OCI-LY1 (cell line): Measurements from ENCODE around the gene MAP2K1.

ENCODE experiments used
- H2AFZ ChIP-seq: fragments of 200-600 bp; sonication (generic), shearing (Covaris generic); 2 replicates; pipeline ENCODE4 v1.6.0; 2014; ENCODE audit warnings: antibody characterized with exemption, mild to moderate bottlenecking, low read length
- H3F3A ChIP-seq: fragments of 200-600 bp; sonication (generic), shearing (Covaris generic); 2 replicates; pipeline ENCODE4 v1.6.0; 2014; ENCODE audit warnings: mild to moderate bottlenecking, antibody characterized with exemption, low read length, moderate library complexity; ENCODE audit not compliant: insufficient read depth
- H3K27ac ChIP-seq: fragments of 200-600 bp; sonication (generic); 2 replicates; pipeline ENCODE4 v1.5.1; 2014; ENCODE audit warnings: low read length, mixed run types, mild to moderate bottlenecking, low read depth; ENCODE audit not compliant: poor library complexity, severe bottlenecking
- H3K27me3 ChIP-seq: fragments of 200-600 bp; sonication (generic); 2 replicates; pipeline ENCODE4 v1.6.0; 2014; ENCODE audit warnings: antibody characterized with exemption, mild to moderate bottlenecking, low read length, moderate library complexity; ENCODE audit not compliant: insufficient read depth
- H3K36me3 ChIP-seq: fragments of 200-600 bp; sonication (generic); 2 replicates; pipeline ENCODE4 v1.6.1; 2014; ENCODE audit warnings: mild to moderate bottlenecking, antibody characterized with exemption, low read length, moderate library complexity, mixed read lengths; ENCODE audit not compliant: insufficient read depth
- H3K4me1 ChIP-seq: fragments of 200-600 bp; sonication (generic); 2 replicates; pipeline ENCODE4 v1.5.1; 2014; ENCODE audit warnings: mild to moderate bottlenecking, low read length, moderate library complexity; ENCODE audit not compliant: insufficient read depth, severe bottlenecking
- H3K4me2 ChIP-seq: fragments of 200-600 bp; sonication (generic), shearing (Covaris generic); 2 replicates; pipeline ENCODE4 v1.6.1; 2014; ENCODE audit warnings: low read length
- H3K4me3 ChIP-seq: fragments of 200-600 bp; sonication (generic); 2 replicates; pipeline ENCODE4 v1.5.1; 2014; ENCODE audit warnings: low read length, low read depth, mild to moderate bottlenecking, mixed read lengths; ENCODE audit not compliant: poor library complexity, severe bottlenecking
- H3K79me2 ChIP-seq: fragments of 200-600 bp; shearing (Covaris generic); 2 replicates; pipeline ENCODE4 v1.6.1; 2016; ENCODE audit warnings: mixed run types, low read length, mixed read lengths; ENCODE audit not compliant: insufficient read depth
- H3K9ac ChIP-seq: fragments of 200-600 bp; sonication (generic), shearing (Covaris generic); 2 replicates; pipeline ENCODE4 v1.6.1; 2014; ENCODE audit warnings: mild to moderate bottlenecking, low read length, mixed read lengths
- H3K9me2 ChIP-seq: fragments of 200-600 bp; sonication (generic), shearing (Covaris generic); 2 replicates; pipeline ENCODE4 v1.6.1; 2014; ENCODE audit warnings: low read depth, mild to moderate bottlenecking, low read length, mixed read lengths
- H3K9me3 ChIP-seq: fragments of 200-600 bp; shearing (Covaris generic); 2 replicates; pipeline ENCODE4 v1.6.1; 2014; ENCODE audit warnings: low read length, mixed read lengths
- H4K20me1 ChIP-seq: fragments of 200-600 bp; sonication (generic), shearing (Covaris generic); 2 replicates; pipeline ENCODE4 v1.6.0; 2016; ENCODE audit warnings: mild to moderate bottlenecking, low read length; ENCODE audit not compliant: insufficient read depth
- CTCF ChIP-seq: fragments of 200-600 bp; sonication (generic), shearing (Covaris generic); IDR thresholded peaks from 2 replicates; pipeline ENCODE4 v1.5.1; 2017; ENCODE audit warnings: mild to moderate bottlenecking, antibody characterized with exemption, low read length, moderate library complexity, mixed read lengths
- EZH2 ChIP-seq: fragments of 200-600 bp; sonication (generic), shearing (Covaris generic); IDR thresholded peaks from 2 replicates; pipeline ENCODE4 v1.8.0; 2017; ENCODE audit warnings: borderline replicate concordance, mixed run types, mild to moderate bottlenecking, antibody characterized with exemption, low read length, moderate library complexity, mixed read lengths

The MAP2K1 gene

DNA sequence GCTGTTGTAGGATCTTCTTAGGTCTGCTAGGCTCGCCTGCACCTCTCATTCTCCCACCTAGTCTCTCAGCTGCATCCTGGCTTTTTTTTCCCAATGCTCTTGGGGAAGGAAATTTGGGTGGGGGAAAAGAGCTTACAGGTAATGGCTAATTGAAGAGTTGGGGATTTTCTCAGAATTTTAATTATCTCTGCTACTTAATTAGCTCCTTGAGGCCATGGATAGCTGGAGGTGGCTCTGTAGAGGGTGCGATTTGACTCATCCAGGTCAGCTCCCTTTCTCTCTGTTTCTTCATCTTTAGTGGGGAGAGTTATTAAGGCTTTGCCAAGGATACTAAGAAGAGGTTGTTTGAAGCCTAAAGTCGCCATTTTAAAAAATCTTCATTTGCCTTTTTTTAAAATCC is 88.3 kb downstream of the MAP2K1 start:
- H3K4me3 ChIP-seq: no peak overlapping the region
- no peak overlapping the region for H3K4me2 ChIP-seq
- H3K4me1 ChIP-seq: no peaks in the 10 kb centered on the region
- H3K27ac ChIP-seq: no peak overlapping the region
- H4K20me1 ChIP-seq: no peaks in the 10 kb centered on the region
- H3K9ac ChIP-seq: no peak overlapping the region
- no peaks in the 10 kb centered on the region for H3K9me3 ChIP-seq
- no peaks in the 10 kb centered on the region for H3K79me2 ChIP-seq
- H2AFZ ChIP-seq: no peak overlapping the region
- no peaks in the 10 kb centered on the region for H3F3A ChIP-seq
- H3K36me3 ChIP-seq: peaks cover 12% of the 10 kb centered on the region; the same call in 1 of the 2 replicates
- H3K27me3 ChIP-seq: no peaks in the 10 kb centered on the region
- no peaks in the 10 kb centered on the region for H3K9me2 ChIP-seq
- no peak for TF ChIP-seq CTCF
- TF ChIP-seq EZH2: no peak

- Histone ChIP-seq H3K79me2 (no peaks in the 10 kb centered on the region), H4K20me1 (no peaks in the 10 kb centered on the region), H3K9ac (no peak overlapping the region), H3K4me2 (no peak overlapping the region), H3K27ac (no peak overlapping the region), H3K4me1 (no peaks in the 10 kb centered on the region), H2AFZ (no peak overlapping the region), H3K27me3 (no peaks in the 10 kb centered on the region), H3K9me3 (no peaks in the 10 kb centered on the region), H3K36me3 (peaks cover 9% of the 10 kb centered on the region), H3F3A (no peaks in the 10 kb centered on the region), H3K9me2 (no peaks in the 10 kb centered on the region), H3K4me3 (no peak overlapping the region)
- TF ChIP-seq CTCF (no peak), EZH2 (no peak)
These were observed 89.8 kb downstream of the MAP2K1 start for GRCh38 chr15:66476535-66476934.

DNA sequence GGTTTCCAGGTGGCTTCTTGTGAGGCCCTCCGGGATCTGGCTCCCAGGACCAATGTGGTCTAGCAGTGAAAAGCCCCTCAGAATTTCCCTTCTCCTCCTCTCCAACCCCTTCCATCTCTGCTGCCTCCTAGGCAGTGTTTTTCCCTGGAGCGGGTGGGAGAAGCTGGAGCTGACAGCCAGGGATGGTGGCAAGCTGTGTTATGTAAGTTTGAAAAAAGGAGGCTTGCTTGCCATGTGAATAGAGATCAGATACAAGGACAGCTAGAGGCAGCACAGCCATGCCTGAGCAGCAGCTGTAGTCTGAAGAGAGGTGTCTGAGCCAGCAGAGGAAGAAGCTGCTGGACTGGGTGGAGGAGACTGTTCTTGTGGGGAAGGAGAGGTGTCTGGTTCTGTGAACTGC is 90.3 kb downstream of the MAP2K1 start:
- Histone ChIP-seq H4K20me1 (no peaks in the 10 kb centered on the region), H3K9me3 (no peaks in the 10 kb centered on the region), H3K27me3 (no peaks in the 10 kb centered on the region), H3K9me2 (no peaks in the 10 kb centered on the region), H3F3A (no peaks in the 10 kb centered on the region), H3K79me2 (no peaks in the 10 kb centered on the region), H3K36me3 (peaks cover 14% of the 10 kb centered on the region), H3K4me2 (no peak overlapping the region), H3K27ac (no peak overlapping the region), H3K4me3 (no peak overlapping the region), H3K9ac (no peak overlapping the region), H3K4me1 (no peaks in the 10 kb centered on the region), H2AFZ (no peak overlapping the region)
- no peak for TF ChIP-seq CTCF
- no peak for TF ChIP-seq EZH2
